NCI-H2227 treated with DMSO at 0.1 percent for 48 hours (cell line): ENCODE results near the gene ARL6IP4.
"Not testable (repeated sequence)": the region's sequence is repeated elsewhere in the genome, so short reads cannot be mapped to it uniquely, and the experiment has no call there.

Experiments used
- DNase-seq: peaks from one replicate; lab custom pipeline; 2025; lab: John Stamatoyannopoulos, UW

The ARL6IP4 gene

DNA sequence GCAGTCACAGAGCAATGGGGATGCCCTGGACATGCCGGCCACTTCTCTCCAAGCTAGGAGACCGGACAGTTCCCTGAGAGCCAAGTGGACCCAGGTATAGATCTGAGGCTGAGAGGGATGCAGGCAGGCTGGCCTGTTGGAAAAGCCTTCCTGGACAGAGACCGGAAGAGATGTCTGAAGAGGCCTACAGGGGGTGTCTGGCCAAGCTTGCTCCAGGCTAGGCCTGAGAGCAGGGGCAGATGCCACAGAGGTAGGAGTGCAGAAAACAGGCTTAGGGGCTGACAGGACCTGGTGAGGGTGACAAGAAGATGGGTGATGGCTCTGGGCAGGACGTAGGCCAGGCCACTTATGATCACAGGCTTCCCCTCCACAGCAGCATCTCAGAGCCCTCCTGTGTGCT is 30.2 kb downstream of the ARL6IP4 start:
- no peak for DNase-seq

DNA sequence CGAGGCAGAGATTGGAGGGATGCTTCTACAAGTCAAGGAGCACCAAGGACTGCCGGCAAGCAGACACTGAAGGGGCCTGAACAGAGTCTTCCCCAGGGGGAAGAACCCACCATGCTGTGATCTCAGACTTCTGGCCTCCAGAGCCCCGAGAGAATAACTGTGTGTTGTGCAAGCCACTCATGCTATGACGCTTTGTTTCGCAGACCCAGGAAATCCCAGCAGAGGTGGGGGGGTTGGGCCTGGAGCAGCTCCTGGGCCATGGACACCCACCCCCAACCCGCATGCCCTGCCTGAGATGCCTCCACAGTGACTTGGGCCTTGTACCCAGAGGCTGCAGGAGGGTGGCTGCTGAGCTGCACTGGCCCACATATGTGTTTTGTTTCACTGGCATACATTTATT is 31.2 kb downstream of the ARL6IP4 start:
- DNase-seq: no peak

DNA sequence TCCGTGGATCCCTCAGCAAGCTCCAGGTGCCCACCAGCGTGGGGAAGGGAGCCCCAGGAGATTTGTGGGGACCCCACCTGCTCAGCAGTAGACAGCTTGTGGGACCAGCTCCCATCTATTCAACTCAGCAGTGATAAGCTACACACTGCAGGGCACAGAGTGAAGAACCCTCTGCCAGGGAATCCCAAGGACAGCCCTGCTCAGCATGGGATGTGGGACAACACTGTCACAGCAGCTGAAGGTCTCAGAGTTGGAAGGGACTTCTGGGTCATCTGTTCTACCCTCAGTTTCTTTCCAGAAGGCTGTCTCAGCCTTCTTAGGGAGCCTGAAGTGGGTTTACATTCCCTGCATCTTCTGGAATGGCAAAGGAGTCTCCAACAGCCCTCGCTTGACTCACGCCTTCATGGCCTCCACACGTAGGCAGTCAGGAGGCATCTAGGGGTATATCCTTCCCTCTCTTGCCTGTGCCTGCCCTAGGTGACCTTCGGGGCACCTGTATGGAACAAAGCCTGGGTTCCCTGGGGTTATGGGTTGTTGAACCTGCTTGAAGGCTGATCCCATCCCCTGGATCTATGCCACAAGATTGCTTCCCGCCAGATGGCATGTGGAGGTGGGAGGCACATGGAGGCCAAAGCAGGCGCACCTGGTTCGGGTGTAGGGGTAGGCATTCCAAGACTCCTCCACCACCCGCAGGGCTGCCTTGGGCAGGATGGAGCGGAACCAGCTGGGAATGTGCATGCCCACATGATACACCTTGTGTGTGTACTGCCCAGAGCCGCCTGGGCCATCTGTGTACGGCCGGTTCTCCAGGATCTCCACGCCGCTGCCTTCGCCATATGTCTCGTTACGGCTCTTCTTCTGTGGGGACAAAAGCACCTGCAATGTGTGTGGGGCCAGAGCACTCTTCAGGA is 33.0 kb downstream of the ARL6IP4 start:
- no peak for DNase-seq

DNA sequence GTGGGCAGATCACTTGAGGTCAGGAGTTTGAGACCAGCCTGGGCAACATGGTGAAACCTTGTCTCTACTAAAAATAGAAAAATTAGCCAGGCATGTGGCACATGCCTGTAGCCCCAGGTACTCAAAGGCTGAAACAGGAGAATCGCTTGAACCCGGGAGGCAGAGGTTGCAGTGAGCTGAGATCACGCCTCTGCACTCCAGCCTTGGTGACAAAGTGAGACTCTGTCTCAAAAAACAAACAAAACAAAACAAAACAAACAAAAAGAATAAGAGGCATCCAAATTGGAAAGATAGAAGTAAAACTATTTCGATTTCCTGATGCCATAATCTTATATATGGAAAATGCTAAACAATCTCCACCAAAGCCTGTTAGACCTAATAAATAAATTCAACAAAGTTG is 34.0 kb downstream of the ARL6IP4 start:
- not testable (repeated sequence) for DNase-seq

DNA sequence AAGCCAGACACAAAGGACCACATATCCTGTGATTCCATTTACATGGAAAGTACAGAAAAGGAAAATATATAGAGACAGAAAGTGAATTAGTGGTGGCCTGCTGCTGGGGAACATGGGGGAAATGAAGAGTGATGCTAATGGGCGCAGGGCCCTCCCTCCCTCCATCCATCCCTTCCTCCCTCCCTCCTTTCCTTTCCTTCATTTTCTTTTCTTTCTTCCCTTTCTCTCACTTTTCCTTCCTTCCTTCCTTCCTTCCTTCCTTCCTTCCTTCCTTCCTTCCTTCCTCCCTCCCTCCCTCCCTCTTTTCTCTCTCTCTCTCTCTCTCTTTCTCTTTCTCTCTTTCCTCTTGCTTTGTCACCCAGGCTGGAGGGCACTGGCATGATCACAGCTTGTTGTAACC is 37.3 kb downstream of the ARL6IP4 start:
- no peak for DNase-seq

DNA sequence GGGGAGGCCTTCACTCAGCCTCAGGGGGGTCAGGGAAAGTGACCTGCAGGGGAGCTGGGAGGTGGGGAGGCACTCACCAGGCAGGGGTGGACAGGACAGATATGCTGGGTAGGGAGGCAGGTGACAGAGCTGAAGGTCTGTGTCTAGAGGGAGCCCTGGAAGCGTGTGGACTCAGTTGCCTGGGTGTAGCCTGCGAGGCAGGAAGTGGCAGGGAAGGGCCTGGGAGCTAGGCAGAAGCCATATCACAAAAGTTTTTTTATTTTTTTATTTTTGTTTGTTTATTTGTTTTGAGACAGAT is 39.3 kb downstream of the ARL6IP4 start:
- no peak for DNase-seq

DNA sequence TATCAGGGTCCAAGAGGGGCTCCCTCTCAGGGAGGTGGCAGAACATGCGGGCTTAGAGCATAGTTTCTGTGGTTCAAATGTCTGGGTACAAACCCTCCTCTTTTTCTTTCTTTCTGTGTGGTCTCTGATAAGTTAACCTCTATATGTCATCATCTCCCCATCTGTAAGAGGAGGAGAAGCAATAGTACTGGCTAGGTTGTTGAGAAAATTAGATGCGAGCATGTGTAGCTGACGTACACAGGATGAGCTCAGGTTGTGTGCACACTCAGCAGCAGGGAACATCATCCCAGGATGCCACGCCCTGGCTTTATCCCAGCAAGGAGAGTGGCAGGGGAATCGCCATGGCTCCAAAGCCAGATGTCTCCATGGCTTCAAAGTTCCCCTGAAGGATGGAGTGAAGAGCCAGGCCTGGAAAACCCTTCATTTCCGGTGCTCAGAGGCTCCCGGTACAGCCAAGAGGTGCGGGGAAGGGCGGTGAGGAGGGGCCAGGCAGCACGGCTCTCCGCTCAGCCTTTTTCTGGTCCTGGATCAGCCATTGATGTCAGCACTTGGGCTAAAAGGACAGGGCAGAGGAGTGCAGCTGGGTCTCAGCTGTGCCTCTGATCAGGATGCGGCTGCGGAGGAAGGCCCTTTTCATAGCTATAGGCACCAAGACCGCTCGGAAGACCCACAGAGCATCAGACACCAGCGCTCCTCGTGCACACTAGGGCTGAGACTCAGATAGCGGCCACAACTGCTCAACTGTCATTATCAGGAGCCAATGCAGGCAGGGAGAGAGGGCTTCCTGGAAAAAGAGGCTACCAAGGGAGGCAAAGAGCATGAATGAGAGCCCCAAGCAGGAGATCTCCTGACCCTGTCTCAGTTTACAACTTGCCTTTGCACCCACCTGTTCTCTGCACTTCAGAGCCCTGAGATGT is 41.5 kb downstream of the ARL6IP4 start:
- DNase-seq: no peak

DNA sequence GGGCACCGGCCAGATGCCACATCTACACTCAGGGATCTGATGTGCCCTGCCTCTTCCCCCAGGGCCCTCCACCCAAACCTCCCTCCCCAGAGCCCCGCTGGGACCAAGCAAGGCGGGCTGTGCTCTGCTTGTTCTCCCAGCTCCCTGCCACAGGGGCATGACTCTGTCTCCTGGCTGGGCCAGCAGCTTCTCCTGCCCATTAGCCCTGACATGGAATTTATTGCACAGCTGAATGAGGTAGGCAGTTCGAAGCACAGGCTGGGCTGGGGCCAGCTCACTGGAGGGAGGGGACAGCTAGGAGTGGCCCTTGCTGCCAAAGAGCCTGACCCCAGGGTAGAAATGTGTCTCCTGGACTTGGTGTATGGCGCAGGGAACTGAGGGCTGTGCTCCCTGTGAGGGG is 42.4 kb downstream of the ARL6IP4 start:
- no peak for DNase-seq

DNA sequence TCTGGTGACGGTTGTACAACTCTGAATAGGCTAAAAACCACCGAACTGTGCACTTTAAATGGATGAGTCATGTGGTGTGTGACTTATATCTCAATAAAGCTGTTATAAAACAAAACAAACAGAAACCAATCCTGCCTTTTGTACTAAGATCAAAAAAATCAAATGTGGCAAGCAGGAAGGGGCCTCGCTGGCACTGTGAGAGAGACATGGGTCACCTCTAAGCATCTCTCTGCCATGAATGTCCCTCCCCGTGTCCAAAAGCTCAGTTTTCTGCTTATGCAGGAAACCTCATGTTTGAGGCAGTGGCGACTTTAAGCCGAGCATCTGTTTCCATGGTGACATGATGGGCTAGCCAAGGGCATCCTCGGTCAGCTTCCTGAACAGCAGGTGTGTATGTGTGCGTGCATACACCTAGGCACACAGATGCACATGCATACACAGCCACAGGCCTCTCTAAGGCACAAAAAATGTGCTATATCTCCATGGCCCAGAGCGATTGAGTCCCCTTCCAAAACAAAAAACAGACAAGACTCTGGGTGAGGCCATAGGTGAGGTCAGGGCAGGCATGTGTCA is 44.4 kb downstream of the ARL6IP4 start:
- DNase-seq: no peak

DNA sequence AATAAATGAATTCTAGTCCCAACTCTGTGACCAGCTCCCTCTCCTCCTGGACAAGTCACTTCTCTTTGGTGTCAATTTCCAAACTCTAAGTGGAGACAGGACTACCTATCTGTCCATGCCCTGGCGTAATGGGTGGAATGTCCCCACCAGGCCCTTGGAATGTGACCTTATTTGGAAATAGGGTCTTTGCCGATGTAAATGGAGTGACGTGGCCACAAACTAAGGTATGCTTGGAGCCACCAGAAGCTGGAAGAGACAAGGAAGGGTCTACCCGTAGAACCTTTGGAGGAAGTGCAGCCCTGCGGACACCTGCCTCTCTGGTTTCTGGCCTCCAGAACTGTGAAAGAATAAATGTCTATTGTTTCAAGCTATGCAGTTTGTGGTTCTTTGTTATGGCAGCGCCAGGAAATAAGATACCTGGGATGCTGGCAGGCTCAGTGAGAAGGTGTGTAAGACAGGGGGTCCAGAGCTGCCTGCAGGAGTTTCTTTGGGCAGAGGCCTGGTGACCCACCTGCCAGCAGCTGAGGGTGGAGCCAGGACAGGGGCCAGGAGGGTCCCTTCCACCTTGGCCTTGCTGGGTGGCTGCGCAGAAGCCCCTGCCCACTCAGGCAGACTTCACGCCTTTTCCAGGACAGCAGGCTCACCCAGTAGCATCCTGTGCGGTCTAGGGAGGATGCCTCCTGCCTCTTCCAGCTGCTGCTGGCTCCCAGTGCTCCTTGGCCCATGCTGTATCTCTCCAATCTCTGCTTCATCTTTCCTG is 45.8 kb downstream of the ARL6IP4 start:
- DNase-seq: no peak

DNA sequence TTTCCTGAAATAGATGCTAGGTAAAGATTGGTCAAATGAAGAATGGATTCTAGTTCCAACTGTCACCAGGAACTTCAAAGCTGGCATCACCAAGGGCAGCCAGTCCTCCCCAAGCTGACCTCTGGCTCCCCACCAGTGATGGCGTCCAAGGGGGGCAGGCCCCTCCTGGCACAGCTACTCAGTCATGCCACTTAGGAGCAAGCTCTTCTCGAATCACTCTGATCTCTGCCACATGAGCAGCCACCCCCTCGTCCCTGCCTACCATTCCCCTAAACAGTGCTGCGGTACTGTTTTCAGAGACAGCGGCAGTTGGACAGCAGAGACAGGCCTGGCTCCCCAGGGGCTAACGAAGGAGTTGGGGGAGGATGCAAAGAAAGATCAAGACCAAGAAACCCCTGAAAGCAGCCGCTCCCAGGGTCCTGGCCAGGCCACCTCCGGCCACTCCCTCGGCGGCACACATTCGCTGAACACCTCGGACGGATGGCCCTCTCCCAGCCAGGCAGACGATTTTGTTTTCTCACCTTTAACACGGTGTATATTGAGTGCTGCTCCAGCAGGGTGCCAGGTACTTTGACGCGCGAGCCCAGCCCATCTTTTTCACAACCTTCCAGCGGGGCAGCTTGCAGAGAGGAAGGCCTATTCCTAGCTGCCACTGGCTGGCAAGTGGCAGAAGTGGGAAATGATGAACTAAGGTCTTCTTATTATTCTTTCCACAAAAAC is 47.4 kb downstream of the ARL6IP4 start:
- DNase-seq: no peak

DNA sequence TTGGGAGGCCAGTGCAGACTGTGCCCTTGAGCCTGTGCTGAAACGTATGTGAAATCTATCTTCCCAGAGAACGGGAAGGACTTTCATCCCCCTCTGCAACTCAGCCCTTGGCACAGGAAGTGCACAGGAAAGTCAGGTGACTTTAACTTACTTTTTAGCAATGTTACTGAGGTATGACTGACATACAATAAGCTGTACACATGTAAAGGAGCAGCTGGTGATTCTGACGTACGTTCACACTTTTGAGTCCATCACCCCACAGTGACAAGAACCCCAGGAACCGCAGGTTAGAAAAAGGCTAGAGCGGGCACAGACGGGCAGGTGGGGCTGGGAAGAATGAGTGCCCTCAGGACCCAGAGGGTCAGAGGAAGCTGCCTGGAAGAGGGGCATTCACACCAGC is 48.0 kb downstream of the ARL6IP4 start:
- no peak for DNase-seq

DNA sequence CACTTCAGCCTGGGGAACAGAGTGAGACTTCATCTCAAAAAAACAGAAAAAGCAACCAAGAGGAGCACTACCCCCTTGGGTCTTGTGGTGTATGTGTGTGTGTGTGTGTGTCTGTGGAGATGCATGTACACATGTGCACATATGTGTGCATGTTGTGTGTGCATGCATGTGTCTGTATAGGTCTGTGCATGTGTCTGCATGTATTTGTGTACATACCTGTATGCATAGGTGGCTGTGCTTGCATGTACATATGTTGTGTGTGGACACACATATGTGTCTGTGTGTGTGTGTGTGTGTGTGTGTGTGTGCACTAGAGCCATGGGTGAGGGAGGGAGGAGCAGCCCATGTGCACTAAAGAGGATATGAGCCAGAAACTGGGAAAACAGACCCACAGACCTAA is 49.1 kb downstream of the ARL6IP4 start:
- DNase-seq: no peak

DNA sequence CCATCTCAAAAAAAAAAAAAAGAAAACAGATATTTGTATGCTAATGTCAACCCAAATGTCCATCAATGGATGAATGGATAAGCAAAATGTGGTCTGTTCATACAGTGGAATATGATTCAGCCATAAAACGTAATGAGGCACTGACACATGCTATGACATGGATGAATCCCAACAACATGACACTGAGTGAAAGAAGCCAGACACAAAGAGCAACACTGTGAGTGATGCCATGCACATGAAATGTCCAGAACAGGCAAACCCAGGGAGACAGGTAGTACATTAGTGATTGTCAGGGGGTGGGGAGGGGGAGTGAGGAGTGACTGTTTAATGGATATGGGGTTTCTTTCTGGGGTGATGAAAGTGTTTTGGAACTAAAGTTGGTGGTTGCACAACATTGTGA is 50.2 kb downstream of the ARL6IP4 start:
- DNase-seq: no peak

DNA sequence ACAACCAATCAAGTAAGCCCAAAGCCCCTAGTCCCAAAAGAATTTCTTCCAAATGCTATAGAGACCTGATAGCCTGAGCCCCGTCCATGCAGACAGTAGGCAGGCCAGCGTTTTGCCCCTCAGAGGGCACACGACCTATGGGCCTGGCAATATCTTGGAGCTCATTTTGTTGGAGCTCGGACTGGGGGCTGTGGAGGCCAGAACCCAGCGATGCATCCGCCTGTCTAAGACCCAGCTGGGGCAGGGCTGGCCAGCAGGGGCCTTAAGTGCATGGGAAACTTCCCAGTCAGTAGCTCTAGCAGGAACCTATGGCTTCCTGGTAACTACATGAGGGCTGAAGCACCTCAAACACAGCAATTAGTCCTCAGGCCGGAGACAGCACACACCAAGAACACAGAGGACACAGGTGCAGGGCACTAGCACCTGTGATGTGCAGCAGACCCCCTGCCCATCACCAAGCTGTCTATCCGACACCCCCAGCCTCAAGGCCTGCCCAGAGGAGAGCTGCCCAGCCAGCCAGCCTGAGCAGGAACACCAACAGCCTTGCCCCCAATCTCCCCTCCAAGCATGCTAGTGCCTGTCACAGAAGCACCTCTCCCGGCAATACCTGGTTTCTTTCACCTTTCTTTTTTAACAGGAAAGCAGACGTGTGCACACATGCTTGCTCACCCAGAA is 50.8 kb downstream of the ARL6IP4 start:
- no peak for DNase-seq
